ENCODE measurements around the gene ZNF619.

The ZNF619 gene

DNA sequence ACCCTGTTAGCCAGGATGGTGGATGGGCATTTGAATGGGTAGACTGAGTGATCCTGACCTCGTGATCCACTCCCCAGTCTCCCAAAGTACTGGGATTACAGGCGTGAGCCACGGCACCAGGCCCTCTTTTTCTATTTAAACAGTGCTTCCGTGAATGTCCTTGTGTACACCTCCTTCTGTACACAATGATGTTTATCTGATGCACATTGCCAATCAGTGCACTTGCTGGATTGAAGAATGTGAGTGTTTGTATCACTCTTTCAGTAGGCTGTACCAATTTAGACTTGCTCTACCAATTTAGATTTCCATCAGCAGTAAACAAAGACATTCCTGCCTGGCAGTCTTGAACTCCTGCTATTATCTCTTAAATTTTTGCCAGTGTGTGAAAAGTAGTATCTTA, 8.9 kb upstream of the ZNF619 start:
- no peak for DNase-seq

DNA sequence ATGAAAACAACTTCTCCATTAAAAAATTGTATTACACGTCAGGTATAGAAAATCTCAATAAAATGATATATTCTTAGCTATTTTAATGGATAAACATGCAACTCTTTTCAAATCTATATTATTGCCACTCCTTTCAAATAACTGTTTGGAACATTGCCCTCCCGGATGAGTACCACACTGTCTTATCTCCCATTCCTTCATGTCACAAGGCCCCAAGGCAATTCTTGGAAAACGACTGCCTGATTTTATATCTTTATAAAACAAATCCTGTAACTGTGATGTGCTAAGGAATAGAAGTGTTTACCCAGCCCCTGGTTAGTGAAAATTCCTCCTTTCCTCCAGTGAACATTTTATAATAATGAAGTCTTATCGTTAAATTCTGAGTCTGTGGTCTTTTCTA, 6.2 kb upstream of the ZNF619 start:
- no peak for DNase-seq

DNA sequence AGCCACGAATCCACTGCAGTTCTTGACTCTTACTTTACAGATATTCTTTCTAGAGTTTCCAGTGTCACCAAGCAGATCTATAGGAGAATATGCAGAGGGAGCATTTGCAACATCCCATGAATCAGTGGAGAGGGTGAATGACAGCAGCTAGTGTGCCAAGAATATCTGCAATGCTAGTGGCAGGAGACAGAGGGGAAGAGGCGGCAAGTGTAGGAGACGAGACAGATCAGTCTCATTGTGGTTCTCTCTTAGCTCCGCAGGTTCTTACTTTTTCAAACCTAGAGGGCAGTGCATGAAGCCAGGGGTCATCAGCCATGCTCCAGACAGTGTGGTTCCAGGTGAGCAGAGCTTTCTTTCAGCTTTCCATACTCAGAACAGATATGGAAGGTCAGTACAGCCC, 744 bp downstream of the ZNF619 start:
- DNase-seq, result no peak

DNA sequence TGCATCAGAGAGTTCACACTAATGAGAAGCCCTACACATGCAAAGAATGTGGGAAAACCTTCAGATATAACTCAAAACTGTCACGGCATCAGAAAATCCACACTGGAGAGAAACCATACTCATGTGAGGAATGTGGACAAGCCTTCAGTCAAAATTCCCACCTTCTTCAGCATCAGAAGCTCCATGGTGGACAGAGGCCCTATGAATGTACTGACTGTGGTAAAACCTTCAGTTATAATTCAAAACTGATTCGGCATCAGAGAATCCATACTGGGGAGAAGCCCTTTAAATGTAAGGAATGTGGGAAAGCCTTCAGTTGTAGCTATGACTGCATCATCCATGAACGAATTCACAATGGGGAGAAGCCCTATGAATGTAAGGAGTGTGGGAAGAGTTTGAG, 10.2 kb downstream of the ZNF619 start:
- no peak for DNase-seq

DNA sequence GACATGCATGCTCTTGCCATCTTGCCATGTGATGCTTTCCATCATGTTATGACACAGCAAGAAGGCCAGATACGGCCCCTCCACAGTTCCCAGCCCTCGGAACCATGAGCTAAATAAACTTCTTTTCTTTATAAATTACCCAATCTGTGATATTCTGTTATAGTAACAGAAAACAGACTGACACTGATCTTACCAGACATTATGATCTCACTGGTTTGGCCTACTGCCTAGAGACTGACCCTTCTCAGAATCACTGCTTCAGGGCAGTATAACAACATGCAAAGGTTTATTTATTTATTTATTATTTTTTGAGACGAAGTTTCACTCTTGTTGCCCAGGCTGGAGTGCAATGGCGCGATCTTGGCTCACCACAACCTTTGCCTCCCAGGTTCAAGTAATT, 14.0 kb downstream of the ZNF619 start:
- no peak for DNase-seq

DNA sequence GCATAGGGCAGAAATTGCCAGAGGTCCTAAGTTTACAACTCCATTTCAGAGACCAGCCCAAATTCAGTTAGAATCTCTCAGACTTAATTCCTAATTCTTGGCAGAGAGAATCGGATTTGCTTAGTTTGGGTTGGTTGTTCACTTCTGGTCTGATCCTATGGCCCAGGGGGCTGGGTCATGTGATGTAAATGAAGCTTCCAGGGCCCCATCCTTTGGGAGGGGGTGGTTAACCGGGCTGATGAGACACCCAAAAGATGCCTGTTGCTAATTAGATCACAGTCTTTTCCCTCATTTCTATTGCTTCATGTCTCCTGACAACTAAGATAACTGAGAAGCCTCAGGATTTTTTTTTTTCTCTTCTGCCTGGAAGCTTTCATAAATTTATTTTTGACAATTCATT, 17.8 kb downstream of the ZNF619 start:
- no peak for DNase-seq

DNA sequence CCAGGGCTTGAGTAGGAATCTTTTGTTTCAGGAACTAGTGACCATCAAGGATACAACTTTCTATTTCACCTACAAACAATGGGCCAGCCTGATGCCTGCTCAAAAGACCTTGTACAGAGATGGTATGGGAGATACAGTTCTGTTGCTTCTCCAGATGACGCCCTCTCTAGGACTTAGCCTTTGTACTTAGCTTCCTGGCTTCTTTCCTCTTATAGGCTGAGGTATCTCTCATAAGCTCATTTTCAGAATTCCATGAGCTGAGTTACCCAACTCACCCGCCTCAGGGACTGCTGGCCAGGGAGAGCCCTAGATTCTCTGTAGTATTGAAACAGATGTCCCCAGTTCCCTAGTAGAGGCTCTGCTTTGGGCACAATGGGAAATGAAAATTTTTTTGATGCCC, 20.4 kb downstream of the ZNF619 start:
- no peak for DNase-seq

DNA sequence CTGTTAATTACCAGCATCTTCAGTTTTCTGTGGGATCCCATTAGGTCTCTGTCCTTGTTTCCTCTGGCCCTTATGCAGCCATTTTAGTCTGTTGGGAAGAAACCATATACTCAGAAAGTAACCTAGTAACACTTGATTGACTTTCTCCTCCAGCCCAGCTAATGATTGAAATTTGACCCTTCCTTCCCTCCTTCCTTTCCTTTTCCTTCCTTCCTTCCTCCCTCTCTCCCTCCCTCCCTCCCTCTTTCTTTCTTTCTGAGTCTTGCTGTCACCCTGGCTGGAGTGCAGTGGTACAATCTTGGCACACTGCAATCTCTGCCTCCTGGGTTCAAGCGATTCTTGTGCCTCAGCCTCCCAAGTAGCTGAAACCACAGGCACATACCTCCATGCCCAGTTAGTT, 23.0 kb downstream of the ZNF619 start:
- DNase-seq, result no peak

DNA sequence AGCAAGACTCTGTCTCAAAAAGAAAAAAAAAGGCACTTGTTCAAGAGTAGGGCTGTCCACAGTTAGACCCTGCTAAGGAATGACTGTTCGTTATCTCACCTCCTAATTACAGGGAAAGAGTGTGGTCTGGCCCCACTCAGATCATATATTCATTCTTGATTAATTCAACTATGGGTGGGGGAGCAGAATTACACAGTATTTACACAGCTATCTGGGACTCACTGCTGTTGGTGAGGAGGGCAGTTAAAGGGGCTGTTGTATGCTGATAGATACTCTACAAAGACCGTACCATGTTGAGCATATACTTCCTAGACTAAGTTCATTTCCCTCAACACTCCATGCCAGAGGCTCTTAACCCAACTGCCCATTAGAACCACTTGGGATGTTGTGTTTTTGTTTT, 25.1 kb downstream of the ZNF619 start:
- no peak for DNase-seq

DNA sequence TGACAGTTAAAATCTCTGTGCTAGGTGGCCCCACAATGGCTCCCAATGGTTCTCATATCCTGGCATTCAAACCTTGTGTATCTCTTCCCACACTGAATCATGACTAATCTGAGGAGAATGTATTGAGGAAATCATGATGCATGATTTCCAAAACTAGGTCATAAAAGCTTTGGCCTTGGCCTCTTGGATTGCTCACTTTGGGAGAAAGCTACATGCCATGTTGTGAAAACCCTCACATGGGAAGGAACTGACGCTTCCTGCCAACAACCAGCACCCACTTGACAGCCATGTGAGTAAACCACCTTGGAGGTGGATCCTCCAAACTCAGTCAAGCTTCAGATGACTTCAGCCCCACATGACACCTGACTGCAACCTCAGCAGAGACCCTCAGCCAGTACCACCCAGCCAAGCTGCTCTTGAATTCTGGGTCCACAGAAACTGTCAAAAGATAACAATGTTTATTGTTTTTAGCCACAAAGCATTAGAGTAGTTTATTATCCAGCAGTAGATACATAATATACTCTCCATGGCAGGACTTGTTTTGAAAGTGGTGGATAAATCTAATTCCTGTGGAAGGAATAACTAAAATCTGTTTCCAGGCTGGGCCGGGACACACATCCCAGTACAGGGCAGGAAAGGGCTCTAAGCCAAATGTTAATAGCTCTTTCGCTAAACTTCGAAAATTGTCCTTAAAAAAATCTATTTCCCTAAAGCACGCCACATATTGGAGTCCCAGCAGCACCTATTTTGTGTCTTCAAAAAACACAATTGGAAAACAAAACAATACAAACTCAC, 27.9 kb downstream of the ZNF619 start:
- no peak for DNase-seq

DNA sequence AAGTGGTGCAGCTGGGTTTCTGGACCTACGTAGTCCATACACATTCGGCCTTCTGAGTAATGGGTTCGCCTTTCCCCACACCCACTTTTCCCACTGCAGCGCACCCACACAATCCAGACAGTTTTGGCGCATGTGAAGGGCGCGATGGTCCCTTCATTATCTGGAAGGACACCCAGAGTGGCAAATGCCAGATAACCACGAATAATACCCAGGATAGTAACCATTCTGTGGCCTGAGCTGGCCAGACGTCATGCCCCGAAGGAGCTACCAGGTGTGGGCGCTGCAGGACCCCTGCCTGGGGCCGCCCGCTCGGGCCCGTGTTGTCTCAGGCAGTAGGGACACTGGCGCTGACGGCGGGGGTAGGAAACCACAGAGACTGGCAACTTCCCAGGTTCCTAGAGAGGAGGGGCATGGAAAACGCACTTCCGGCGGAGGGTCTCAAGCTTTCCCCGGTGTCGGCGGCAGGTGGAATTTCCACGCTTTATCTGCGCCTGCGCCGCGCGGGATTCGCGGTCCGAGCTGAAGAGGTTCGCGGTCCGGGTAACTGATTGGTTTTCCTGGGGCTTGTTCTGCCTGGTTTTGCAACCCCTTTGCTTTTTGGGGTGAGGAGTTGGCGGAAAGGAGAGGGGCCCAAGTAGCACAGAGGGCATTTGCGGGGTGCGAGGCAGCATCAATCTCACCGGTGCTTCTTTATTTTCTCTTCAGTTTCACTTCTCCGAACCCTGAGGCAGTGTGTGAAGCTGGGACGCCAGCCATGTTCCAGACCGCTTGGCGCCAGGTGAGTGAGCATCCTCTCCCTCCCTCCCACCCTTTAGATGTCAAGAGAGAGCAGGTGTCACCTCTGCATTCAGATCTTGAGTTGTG, 28.9 kb downstream of the ZNF619 start, which contains the start of gene ZNF620:
ZNF620 (plus strand) TSS at position 441 of the 864 bp plus-strand sequence; CDS start at position 755, 314 bp downstream.
- DNase-seq, result peak; percentile 62

DNA sequence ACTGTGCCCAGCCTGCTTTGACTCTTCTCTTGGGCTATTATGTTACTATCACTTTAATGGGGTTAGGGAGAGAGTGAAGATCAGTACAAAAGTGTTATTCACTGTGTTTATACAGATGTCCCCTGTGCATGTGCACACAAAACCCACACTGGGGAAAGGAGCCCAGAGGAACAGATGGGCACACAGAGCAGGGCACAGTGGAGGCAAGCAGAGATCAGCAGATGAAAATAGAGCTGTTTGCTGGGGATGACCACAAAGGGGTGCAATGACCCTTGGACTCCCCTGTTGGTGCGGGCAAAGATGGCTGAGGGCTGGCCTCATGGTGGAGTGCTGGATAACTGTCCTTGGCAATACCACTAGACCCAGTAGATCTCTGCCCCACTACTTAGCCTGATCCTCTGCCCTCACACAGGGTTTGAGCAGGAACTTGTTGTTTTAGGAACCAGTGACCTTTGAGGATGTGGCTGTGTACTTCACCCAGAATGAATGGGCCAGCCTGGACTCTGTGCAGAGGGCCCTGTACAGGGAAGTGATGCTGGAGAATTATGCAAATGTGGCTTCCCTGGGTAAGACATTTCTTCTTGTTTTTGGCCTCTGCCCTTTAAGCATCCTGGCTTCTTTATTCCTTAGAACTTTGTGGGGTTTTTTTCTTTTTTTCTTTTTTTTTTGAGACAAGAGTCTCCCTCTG, 34.3 kb downstream of the ZNF619 start:
- DNase-seq, result no peak

DNA sequence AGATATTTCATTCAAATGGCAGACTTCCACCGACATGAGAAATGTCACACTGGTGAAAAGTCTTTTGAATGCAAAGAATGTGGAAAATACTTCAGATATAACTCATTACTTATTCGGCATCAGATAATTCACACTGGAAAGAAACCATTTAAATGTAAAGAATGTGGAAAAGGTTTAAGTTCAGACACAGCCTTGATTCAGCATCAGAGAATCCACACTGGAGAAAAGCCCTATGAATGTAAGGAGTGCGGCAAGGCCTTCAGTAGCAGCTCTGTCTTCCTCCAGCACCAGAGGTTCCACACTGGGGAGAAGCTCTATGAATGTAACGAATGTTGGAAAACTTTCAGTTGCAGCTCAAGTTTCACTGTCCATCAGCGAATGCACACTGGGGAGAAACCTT, 39.3 kb downstream of the ZNF619 start:
- DNase-seq, result no peak

DNA sequence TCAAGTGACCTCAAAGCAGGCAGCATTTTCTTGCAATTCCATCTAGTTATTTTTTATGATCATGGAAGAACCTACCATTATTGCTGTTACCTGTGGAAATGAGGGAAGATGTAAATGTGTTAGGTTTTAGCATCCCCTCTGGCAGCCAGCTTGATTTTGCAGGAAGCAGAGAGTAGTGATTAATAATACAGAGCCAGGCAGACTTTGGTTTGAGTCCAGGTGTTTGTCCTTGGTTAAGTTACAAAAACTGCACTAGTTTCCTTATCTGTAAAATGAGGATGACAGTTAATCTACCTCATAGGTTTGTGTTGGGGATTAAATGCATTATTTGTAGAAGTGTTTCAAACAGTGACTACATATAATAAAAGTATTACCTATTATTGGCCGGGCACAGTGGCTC, 41.1 kb downstream of the ZNF619 start:
- no peak for DNase-seq

DNA sequence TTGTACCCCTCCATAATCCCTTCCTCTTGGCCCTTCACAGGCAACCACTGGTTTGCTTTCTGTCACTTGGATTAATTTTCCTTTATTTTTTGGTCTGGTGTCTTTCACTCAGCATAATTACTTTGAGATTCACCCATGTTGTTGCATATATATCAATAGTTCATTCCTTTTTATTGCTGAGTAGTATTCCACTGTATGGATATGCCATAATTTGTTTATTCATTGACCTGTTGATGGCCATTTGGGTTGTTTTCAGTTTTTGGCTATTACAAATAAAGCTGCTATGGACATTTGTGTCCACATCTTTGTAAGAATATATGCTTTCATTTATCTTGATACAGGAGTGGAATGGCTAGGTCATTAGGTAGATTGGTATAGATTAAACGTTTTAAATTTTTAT, 41.9 kb downstream of the ZNF619 start:
- DNase-seq, result no peak

DNA sequence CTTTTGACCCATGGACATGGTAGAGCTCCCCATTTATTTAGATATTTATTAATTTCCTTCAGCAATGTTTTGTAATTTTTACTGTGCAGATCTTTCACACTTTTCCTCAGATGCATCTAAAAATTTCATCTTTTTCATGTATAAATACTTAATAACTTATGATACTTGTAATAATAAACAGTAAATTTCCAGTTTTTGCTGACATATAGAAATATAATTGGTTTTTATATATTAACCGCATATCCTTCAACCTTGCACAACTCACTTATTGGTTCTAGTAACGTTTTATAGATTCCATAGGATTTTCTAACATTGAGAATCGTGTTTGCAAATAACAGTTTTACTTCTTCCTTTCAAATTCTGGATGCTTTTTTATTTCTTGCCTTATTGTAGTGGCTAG, 44.3 kb downstream of the ZNF619 start:
- no peak for DNase-seq

DNA sequence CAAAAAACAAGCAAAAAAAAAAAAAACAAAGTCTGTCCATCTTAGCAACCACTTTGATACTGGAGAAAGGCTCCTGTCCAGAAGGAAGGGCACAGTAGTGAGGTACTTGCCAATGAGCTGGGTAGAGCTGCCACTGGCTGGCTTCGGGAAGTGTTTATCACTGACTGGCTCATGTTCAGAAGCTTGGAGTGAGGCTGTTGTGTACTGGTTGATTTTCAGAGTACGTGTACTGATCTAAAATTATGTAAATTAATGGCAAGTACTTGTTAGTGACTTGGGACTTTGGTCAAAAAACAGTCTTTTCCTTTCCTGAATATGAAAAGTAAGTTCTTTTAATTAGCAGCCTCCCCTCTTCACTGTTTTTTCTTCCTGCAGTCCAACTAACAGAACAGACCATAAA, 46.9 kb downstream of the ZNF619 start:
- no peak for DNase-seq

DNA sequence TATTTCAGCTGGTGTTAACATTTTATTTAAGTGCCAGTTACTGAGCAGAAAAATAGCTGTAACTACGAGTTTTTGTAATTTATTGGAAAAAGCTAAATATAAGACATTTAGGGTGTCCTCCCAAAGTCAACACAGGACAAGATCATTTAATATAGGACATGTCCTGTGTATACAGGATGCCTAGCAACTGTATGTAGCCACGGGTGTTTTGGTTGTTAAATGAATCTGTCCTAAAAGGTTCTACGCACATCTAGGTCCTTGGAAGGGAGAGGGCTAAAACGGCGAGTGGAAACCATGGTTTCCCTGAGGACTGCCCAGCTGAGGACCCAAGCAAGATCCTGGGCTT, 47.3 kb downstream of the ZNF619 start:
- DNase-seq, result no peak

DNA sequence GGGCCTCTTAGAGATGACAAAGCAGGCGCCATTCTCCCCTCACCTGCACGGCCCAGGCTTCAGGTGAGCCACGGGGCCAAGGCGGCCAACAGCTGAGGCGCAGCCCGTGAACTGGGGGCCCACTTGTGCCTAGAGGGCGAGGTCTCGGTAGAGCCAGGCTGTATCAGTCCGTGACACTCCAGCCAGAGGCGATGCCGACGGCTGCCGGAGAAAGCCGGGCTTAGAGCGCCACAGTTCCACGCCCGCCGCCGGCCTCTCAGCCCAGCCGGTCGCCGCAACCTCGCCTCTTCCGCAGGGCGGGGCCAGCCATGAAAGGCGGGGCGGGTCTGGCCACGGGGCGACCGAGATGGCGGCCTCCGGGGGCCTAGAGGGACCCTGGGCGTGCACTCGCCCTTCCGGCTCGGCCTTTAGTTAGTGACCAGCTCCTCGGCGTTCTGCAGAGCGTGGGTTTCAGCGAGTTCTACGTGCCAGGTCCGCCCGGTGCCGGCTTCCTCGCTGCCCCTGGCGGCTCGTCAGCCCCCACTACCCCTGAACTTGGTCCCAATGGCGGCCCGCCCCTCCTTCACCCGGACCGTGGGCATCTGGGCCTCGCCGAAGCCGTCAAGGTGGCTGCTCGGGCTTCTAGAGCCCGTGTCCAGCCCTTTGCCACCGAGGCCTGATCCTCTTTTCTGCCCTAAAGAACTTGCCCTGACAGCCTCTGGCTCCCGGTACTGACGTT, 47.8 kb downstream of the ZNF619 start, which contains the start of gene ZNF621:
ZNF621 (plus strand) TSS at position 393 of the 718 bp plus-strand sequence. CDS start 881 bp downstream, outside the sequence.
- peak; percentile 87 for DNase-seq

DNA sequence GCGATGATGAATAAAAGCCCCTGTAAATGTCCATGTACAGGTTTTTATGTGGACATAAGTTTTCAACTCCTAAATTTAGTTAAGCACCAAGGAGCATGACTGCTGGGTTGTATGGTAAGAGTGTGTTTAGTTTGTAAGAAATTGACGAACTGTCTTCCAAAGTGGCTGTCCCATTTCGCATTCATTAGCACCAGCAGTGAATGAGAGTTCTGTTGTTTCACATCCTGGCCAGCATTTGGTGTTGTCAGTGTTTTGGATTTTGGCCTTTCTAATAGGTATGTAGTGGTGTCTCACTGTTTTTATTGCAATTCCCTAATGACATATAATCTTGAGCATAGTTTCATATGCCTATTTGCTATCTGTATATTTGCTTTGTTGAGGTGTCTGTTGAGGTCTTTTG, 51.5 kb downstream of the ZNF619 start:
- no peak for DNase-seq

DNA sequence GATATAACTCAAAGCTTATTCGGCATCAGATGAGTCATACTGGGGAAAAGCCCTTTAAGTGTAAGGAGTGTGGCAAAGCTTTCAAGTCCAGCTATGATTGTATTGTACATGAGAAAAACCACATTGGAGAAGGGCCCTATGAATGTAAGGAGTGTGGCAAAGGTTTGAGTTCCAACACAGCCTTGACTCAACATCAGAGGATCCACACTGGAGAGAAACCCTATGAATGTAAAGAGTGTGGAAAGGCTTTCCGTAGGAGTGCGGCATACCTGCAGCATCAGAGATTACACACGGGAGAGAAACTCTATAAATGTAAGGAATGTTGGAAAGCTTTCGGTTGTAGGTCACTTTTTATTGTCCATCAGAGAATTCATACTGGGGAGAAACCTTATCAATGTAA, 55.3 kb downstream of the ZNF619 start:
- DNase-seq, result no peak

DNA sequence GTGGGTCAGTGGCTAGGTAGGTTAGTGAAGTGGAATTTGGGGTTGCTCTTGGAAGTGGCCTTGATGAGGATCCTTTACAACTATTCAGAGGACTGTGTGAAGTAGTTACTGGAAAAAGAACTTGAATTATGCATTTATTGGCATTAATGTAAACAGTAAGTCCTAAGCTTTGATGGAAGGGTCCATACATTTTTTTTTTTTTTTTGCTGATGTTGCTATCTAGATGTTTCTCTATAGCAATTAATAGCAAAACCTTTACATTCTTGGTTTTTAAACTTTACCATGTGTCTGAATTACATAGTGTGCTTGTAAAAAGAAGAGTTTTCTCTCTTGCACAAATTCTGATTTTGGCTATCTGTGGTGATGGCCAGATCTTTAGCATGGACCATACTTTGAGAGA, 57.4 kb downstream of the ZNF619 start:
- no peak for DNase-seq

Data from CD4-positive, alpha-beta T cell treated with Interleukin-21 for 1 hour (primary cell).